22Rv1 (cell line): Measurements from ENCODE around the gene IGLL5.
"Not testable (repeated sequence)": the region's sequence is repeated elsewhere in the genome, so short reads cannot be mapped to it uniquely, and the experiment has no call there.

Experiments
- CTCF ChIP-seq: fragments of 450-650 bp; IDR thresholded peaks from 2 replicates; pipeline ENCODE4 v1.5.1; 2017; ENCODE audit warnings: mild to moderate bottlenecking
- ZFX ChIP-seq: fragments of 450-650 bp; IDR thresholded peaks from 2 replicates; pipeline ENCODE4 v1.6.1; 2017; ENCODE audit warnings: antibody characterized with exemption, borderline replicate concordance

DNA sequence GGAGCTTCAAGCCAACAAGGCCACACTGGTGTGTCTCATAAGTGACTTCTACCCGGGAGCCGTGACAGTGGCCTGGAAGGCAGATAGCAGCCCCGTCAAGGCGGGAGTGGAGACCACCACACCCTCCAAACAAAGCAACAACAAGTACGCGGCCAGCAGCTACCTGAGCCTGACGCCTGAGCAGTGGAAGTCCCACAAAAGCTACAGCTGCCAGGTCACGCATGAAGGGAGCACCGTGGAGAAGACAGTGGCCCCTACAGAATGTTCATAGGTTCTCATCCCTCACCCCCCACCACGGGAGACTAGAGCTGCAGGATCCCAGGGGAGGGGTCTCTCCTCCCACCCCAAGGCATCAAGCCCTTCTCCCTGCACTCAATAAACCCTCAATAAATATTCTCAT is 18.8 kb downstream of the IGLL5 start:
- not testable (repeated sequence) for TF ChIP-seq CTCF, ZFX
